Upper lobe of right lung (tissue), 1 donor: ENCODE data around the gene FER1L5. TPM values are rescaled to one million over a fixed set of nuclear protein-coding genes. Genes with fewer than 3 reads are reported as not detected.
A peak's percentile ranks its signal among the peaks of the same experiment; 100 is the strongest.
"Not testable (repeated sequence)": the region's sequence is repeated elsewhere in the genome, so short reads cannot be mapped to it uniquely, and the experiment has no call there.

Source experiments
- ATAC-seq: fragments of 200-7000 bp; cut with Tn5 transposase; one replicate; pipeline ENCODE4 v1.9.1; 2020; ENCODE audit warnings: mild to moderate bottlenecking, moderate library complexity
- DNase-seq: peaks from one replicate; pipeline ENCODE4 v3.0.0-alpha.2; 2020
- H3K27ac ChIP-seq: fragments of 200-600 bp; one replicate; pipeline ENCODE4 v1.8.0; 2022
- H3K27me3 ChIP-seq: fragments of 200-600 bp; one replicate; pipeline ENCODE4 v1.8.0; 2022; ENCODE audit warnings: mild to moderate bottlenecking
- H3K36me3 ChIP-seq: fragments of 200-600 bp; one replicate; pipeline ENCODE4 v1.8.0; 2022
- H3K4me1 ChIP-seq: fragments of 200-600 bp; one replicate; pipeline ENCODE4 v1.8.0; 2022
- H3K4me3 ChIP-seq: fragments of 200-600 bp; one replicate; pipeline ENCODE4 v1.8.0; 2022; ENCODE audit warnings: mild to moderate bottlenecking
- H3K9me3 ChIP-seq: fragments of 200-600 bp; one replicate; pipeline ENCODE4 v1.8.0; 2022
- CTCF ChIP-seq: fragments of 200-600 bp; IDR thresholded peaks from one replicate; pipeline ENCODE4 v1.8.0; 2022; ENCODE audit warnings: antibody characterized with exemption
- intact Hi-C: fragments of 100-400 bp; cut with DNase I; formaldehyde crosslinking; loops from one replicate; pipeline ENCODE4 v1.11.0; 2022
- total RNA-seq: library from RNA; stranded (reverse); fragmentation: NEBNext Ultra II Directional; extraction: Animal tissue kit (Norgen Biotek cat#: 25700); gene quantifications from one replicate; pipeline ENCODE4 v1.2.1, GENCODE V29; 2021
- donor health status: DM: no; HTN: yes; CAD: no; lungs with severe emphysema.

The FER1L5 gene
- total RNA-seq, 1 donor from 2014 or later, result 0.14 TPM

GRCh38 chr2:96663177-96663576 lies 20.6 kb downstream of the FER1L5 start:
- Histone ChIP-seq H3K36me3 (no peaks in the 10 kb centered on the region), H3K4me3 (no peak overlapping the region), H3K27ac (no peak overlapping the region), H3K4me1 (peaks cover 10% of the 10 kb centered on the region), H3K27me3 (no peaks in the 10 kb centered on the region), H3K9me3 (no peaks in the 10 kb centered on the region)
- peak; percentile 44 for ATAC-seq
- intact Hi-C loops, result no loop called here
- DNase-seq, result no peak
- TF ChIP-seq CTCF, result no peak

DNA sequence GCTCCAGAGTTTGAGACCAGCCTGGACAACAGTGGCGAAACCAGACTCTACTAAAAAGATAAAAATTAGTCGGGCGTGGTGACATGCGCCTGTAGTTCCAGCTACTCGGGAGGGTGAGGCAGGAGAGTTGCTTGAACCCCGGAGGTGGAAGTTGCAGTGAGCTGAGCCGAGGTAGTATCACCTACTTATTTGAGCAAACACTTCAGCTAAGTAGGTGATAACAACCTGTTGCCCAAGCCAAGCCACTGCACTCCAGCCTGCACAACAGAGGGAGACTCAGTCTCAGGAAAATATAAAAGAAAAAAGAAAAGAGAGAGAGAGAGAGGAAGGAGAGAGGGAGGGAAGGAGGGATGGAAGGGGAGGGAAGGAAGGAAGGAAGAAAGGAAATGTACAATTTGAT lies 21.3 kb downstream of the FER1L5 start:
- intact Hi-C loops, result no loop called here

DNA sequence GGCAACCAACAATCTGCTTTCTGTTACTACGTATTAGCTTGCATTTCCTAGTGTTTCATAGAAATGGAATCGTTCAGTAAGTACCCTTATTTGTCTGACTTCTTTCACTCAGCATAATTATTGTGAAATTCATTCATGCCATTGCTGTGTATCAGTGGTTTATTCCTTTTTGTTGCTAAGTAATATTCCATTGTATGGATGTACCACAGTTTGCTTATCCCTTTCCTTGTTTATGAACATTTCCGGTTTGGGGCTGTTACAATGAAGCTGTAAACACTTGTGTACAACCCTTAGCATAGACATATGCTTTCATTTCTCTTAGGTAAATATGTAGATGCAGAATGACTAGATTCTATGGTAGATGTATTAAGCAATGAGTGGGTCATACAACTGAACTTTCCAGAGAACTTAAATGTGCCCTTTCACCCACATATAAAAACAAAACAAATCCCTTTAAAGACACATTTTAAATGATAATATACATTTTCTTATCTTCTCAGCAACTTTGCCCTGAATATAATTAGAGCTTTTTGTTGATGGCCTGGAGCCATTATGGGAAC lies 21.9 kb downstream of the FER1L5 start:
- ATAC-seq (no peak), DNase-seq (no peak)
- Histone ChIP-seq H3K9me3 (no peaks in the 10 kb centered on the region), H3K27me3 (no peaks in the 10 kb centered on the region), H3K4me1 (peaks cover 10% of the 10 kb centered on the region), H3K36me3 (no peaks in the 10 kb centered on the region), H3K4me3 (no peak overlapping the region), H3K27ac (peak overlapping the region; percentile 48)
- intact Hi-C loops, result no loop called here
- no peak for TF ChIP-seq CTCF

More for the DNA sequence above, 21.3 kb downstream of the FER1L5 start:
- Histone ChIP-seq H3K4me3 (no peak overlapping the region), H3K36me3 (no peaks in the 10 kb centered on the region), H3K9me3 (no peaks in the 10 kb centered on the region), H3K4me1 (peaks cover 10% of the 10 kb centered on the region), H3K27ac (no peak overlapping the region), H3K27me3 (no peaks in the 10 kb centered on the region)
- TF ChIP-seq CTCF, result no peak
- DNase-seq (no peak), ATAC-seq (peak; percentile 69)

- no peaks in the 10 kb centered on the region for H3K9me3 ChIP-seq
- intact Hi-C loops, result no loop called here
- DNase-seq (no peak), ATAC-seq (peak; percentile 92)
- no peaks in the 10 kb centered on the region for H3K27me3 ChIP-seq
- TF ChIP-seq CTCF, result no peak
- no peak overlapping the region for H3K4me3 ChIP-seq
- no peaks in the 10 kb centered on the region for H3K36me3 ChIP-seq
- H3K4me1 ChIP-seq, result peaks cover 10% of the 10 kb centered on the region
- H3K27ac ChIP-seq, result peak overlapping the region; percentile 66
These were observed 22.6 kb downstream of the FER1L5 start for GRCh38 chr2:96665083-96665569.

DNA sequence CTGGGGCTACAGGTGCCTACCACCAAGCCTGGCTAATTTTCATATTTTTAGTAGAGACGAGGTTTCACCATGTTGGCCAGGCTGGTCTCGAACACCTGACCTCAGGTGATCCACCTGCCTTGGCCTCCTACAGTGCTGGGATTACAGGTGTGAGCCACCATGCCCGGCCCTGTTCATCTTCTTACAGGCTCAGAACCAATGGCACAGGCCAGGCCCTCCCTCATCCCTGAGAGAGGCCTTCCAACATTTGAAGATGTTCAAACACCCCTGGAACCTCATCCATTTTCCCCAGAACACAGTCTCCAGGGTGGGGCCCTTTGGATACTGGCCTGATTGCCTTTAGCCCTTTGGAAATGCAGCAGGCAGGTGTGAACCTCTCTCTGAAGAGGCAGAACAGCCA lies 23.2 kb downstream of the FER1L5 start:
- DNase-seq, H3K4me3 ChIP-seq, H3K36me3 ChIP-seq, H3K4me1 ChIP-seq, H3K27me3 ChIP-seq, ATAC-seq, H3K9me3 ChIP-seq, intact Hi-C loops: not testable (repeated sequence)
- peak overlapping the region; percentile 66 for H3K27ac ChIP-seq

- Histone ChIP-seq H3K27me3 (no peaks in the 10 kb centered on the region), H3K36me3 (no peaks in the 10 kb centered on the region), H3K4me1 (peaks cover 10% of the 10 kb centered on the region), H3K9me3 (no peaks in the 10 kb centered on the region), H3K27ac (no peak overlapping the region), H3K4me3 (no peak overlapping the region)
- DNase-seq, result no peak
- intact Hi-C loops, result no loop called here
- no peak for TF ChIP-seq CTCF
- ATAC-seq, result no peak
These were observed 26.2 kb downstream of the FER1L5 start for GRCh38 chr2:96668771-96669170.
